ENCODE results near the gene PMIS2.

The PMIS2 gene

DNA sequence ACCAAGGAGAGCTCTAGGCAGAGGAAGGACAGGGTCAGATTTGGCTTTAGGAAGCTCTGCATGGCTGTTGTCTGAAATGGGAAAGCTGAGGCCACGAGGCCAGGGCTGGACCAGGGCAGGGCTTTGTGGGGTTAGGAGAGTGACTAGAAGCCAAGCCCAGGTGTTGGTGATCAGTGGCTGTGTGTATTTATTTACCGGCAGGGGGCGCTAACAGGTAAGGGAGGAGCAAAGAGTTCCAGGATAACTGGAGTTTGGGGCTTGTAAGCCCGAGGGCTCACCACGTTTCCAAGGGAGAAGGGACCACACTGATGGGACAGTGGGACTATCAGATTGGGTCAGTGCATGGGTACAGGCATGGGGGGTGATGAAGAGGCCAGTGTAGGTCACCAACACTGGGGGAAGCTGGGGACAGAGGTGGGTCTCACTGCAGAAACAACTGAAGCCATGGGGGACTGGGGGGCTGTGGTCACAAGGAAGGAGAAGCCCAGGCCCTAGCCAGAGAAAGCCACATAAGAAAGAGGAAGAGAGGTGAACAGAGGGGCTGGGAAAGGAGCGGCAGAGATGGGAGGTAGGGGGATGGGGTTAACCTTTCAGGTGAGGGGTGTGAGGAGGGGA, 36.7 kb upstream of the PMIS2 start:
- Histone ChIP-seq H3K4me3 (replicated peaks; ENCODE audit: low read depth, low read length) (no peak overlapping the region), H3K27me3 (replicated peaks; ENCODE audit: control insufficient read depth, insufficient read depth, low read length) (no peaks in the 10 kb centered on the region), H3K36me3 (ENCODE audit: control insufficient read depth, insufficient read depth, low read length) (peaks cover 6% of the 10 kb centered on the region; the same call in 1 of the 2 replicates)
- TF ChIP-seq, protein P1, sequence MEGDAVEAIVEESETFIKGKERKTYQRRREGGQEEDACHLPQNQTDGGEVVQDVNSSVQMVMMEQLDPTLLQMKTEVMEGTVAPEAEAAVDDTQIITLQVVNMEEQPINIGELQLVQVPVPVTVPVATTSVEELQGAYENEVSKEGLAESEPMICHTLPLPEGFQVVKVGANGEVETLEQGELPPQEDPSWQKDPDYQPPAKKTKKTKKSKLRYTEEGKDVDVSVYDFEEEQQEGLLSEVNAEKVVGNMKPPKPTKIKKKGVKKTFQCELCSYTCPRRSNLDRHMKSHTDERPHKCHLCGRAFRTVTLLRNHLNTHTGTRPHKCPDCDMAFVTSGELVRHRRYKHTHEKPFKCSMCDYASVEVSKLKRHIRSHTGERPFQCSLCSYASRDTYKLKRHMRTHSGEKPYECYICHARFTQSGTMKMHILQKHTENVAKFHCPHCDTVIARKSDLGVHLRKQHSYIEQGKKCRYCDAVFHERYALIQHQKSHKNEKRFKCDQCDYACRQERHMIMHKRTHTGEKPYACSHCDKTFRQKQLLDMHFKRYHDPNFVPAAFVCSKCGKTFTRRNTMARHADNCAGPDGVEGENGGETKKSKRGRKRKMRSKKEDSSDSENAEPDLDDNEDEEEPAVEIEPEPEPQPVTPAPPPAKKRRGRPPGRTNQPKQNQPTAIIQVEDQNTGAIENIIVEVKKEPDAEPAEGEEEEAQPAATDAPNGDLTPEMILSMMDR (IDR thresholded peaks at IDR 0.05; ENCODE audit: insufficient read depth, low read length, poor library complexity, severe bottlenecking) = peak; percentile 67
- DNase-seq (ENCODE audit: extremely low read depth, insufficient read length) = peak; percentile 46

DNA sequence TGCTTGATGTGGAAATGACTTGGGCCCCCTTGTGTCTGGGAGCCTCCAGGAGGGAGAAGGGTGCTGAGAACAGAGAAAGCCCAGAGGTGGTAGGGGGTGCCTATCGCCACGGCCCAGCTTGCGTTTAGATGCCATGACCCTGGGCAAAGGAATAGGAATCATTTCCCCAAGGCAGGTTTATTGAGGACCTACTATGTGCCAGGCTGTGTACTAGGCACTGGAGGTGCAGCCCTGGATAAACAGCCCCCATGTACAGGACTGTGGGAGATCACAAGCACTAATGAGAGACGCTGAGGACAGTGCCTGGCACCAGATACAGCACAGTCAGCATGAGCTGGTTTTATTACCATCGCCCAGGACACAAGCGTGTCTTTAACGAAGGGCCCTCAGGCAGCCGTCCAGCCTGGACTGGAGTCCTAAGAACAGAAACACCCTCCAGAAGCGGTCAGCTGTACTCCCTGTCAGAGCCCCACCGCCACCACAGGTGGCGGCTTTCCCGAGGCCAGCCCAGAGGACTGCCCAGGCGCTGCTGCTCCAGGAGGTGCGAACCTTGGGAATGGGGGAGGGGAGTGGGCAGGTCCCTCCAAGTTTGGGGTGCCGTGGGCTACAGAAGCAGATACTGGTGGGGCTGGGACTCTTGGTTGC, 36.0 kb upstream of the PMIS2 start:
- no peaks in the 10 kb centered on the region for H3K27me3 ChIP-seq (replicated peaks; ENCODE audit: control insufficient read depth, insufficient read depth, low read length)
- TF ChIP-seq, protein P1 (IDR thresholded peaks at IDR 0.05; ENCODE audit: insufficient read depth, low read length, poor library complexity, severe bottlenecking) = no peak
- peaks cover 6% of the 10 kb centered on the region; the same call in 1 of the 2 replicates for H3K36me3 ChIP-seq (ENCODE audit: control insufficient read depth, insufficient read depth, low read length)
- no peak for DNase-seq (ENCODE audit: extremely low read depth, insufficient read length)
- H3K4me3 ChIP-seq (replicated peaks; ENCODE audit: low read depth, low read length) = no peak overlapping the region

DNA sequence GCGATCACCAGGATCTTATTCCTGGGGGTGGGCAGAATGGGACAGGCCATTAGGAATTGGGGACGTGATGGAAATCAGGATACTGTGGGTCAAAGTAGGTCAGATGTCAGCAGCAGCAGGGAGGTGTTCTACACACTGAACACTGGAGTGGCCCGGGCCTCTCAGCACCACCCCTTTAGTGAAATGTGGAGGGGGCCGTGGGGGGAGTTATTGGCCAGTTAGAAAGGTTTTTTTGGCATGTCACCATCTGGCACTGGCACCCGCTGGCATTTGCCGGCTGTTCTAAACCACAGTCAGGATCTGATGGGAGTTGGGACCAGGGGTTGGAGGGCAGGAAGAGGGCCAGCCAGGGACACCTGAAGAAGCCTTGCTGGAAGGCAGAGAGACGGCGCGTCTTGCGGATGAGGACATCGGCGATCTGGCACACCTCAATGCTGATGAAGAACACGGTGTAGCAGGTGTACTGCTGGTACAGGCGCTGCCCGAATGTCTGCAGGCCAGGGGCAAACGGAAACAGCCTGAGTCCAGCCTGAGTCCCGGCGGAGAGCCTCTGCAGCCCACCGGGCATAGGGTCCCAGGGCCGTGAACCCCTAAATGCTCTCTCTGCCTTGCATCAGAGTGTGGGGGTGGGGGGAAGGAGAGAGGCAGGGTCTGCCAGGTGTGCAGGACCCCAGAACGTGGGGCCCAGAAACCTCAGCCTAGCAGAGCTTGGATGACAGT, 34.7 kb upstream of the PMIS2 start:
- H3K27me3 ChIP-seq (replicated peaks; ENCODE audit: control insufficient read depth, insufficient read depth, low read length) = no peaks in the 10 kb centered on the region
- DNase-seq (ENCODE audit: extremely low read depth, insufficient read length) = no peak
- H3K4me3 ChIP-seq (replicated peaks; ENCODE audit: low read depth, low read length) = no peak overlapping the region
- TF ChIP-seq, protein P1 (IDR thresholded peaks at IDR 0.05; ENCODE audit: insufficient read depth, low read length, poor library complexity, severe bottlenecking) = no peak
- H3K36me3 ChIP-seq (ENCODE audit: control insufficient read depth, insufficient read depth, low read length) = peaks cover 6% of the 10 kb centered on the region; the same call in 1 of the 2 replicates

DNA sequence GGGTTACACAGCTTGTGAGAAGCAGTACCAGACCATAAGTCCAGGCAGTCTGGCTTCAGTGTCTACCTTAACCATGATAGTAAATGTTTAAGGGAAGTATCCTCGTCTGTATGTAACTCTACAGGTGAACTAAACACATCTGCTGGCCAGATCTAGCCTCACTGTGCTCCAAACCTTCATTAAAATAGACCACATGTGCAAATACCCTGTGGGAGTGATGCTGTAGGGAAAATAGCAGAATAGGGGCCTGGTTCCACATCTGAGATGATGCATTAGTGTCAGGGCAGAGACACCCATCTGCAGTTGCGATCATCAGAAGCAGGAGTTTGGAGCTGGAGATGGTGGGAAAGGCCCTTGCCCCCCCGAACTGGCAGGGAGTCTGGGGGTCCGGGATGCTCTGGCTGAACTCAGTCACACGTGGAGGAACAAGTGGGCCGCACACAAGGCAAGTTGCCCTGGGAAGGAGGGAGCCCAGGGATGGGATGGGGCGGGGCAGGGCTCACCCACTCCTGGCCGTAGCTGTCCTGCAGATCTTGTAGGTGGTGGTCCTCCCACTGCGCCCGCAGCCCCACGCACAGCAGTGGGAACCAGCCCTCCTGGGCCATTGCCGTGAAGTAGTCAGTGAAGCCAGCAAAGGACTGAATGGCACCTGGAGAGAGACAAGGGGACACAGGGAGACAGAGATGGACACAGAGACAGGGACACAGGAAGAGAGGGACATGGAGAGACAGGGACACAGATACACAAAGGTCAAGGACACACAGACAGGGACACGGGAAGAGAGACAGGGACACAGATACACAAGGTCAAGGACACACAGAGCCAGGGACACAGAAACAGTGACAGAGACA, 33.2 kb upstream of the PMIS2 start:
- Histone ChIP-seq H3K4me3 (replicated peaks; ENCODE audit: low read depth, low read length) (no peak overlapping the region), H3K27me3 (replicated peaks; ENCODE audit: control insufficient read depth, insufficient read depth, low read length) (no peaks in the 10 kb centered on the region), H3K36me3 (ENCODE audit: control insufficient read depth, insufficient read depth, low read length) (peaks cover 6% of the 10 kb centered on the region; the same call in 1 of the 2 replicates)
- DNase-seq (ENCODE audit: extremely low read depth, insufficient read length) = no peak
- TF ChIP-seq, protein P1 (IDR thresholded peaks at IDR 0.05; ENCODE audit: insufficient read depth, low read length, poor library complexity, severe bottlenecking) = no peak

DNA sequence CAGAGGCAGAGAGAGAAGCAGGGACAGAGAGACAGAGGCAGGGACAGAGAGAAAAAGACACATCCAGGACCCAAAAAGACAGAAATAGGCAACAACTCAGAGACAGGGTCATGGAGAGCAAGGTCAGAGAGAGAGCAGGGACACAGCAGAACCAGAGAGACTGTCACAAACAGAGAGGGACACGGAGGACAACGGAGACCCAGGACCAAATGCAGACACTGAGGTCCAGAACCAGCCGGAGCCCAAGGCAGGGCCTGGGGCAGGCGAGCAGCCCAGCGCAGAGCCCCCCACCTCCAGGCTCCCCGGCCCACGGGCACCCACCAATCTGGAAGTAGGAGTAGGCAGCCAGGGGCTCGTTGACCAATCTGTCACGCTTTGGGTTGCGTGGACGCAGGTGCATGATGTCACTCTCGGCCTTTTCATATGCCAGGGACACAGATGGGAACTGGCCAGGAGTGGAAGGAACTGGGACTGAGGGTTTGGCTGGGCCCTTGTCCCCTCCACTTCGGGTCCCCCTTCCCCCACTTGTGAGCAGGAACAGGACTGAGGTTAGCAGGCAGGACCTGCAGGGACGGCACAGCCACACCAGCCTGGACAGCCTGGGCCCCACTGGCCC, 32.5 kb upstream of the PMIS2 start:
- Histone ChIP-seq H3K4me3 (replicated peaks; ENCODE audit: low read depth, low read length) (no peak overlapping the region), H3K36me3 (ENCODE audit: control insufficient read depth, insufficient read depth, low read length) (peaks cover 6% of the 10 kb centered on the region; the same call in 1 of the 2 replicates), H3K27me3 (replicated peaks; ENCODE audit: control insufficient read depth, insufficient read depth, low read length) (no peaks in the 10 kb centered on the region; the same call in 1 of the 2 replicates)
- no peak for DNase-seq (ENCODE audit: extremely low read depth, insufficient read length)
- TF ChIP-seq, protein P1 (IDR thresholded peaks at IDR 0.05; ENCODE audit: insufficient read depth, low read length, poor library complexity, severe bottlenecking) = no peak
